Neural cell (in vitro differentiated cells): ENCODE data around the gene ATP1A1. TPM values are rescaled to one million over a fixed set of nuclear protein-coding genes. Genes with fewer than 3 reads are reported as not detected.

Source experiments
- H2AFZ ChIP-seq: fragments of 200-600, 300-800 bp; sonication (generic), shearing (Covaris generic); 2 replicates; pipeline ENCODE4 v1.6.0; 2014; ENCODE audit warnings: low read depth, mild to moderate bottlenecking, antibody characterized with exemption, low read length, moderate library complexity
- H3F3A ChIP-seq: fragments of 200-600 bp; shearing (Covaris generic); 2 replicates; pipeline ENCODE4 v1.6.1; 2016; ENCODE audit warnings: mild to moderate bottlenecking, moderate library complexity, mixed read lengths, antibody characterized with exemption, low read length; ENCODE audit not compliant: insufficient read depth, poor library complexity, severe bottlenecking
- H3K27ac ChIP-seq: fragments of 200-600, 300-800 bp; sonication (generic), shearing (Covaris generic); 2 replicates; pipeline ENCODE4 v1.5.1; 2014; ENCODE audit warnings: mild to moderate bottlenecking, low read length, moderate library complexity
- H3K27me3 ChIP-seq: fragments of 300-800, 200-600 bp; sonication (generic), shearing (Covaris generic); 2 replicates; pipeline ENCODE4 v1.6.0; 2014; ENCODE audit warnings: mild to moderate bottlenecking, low read depth, low read length, moderate library complexity; ENCODE audit not compliant: insufficient read depth
- H3K36me3 ChIP-seq: fragments of 300-800, 200-600 bp; sonication (generic), shearing (Covaris generic); 2 replicates; pipeline ENCODE4 v1.5.1; 2014; ENCODE audit warnings: mild to moderate bottlenecking, antibody characterized with exemption, low read length, moderate library complexity; ENCODE audit not compliant: insufficient read depth
- H3K4me2 ChIP-seq: fragments of 300-800, 200-600 bp; sonication (generic), shearing (Covaris generic); 2 replicates; pipeline ENCODE4 v1.6.0; 2014; ENCODE audit warnings: mild to moderate bottlenecking, low read length
- H3K4me3 ChIP-seq: fragments of 300-800, 200-600 bp; sonication (generic), shearing (Covaris generic); 2 replicates; pipeline ENCODE4 v1.5.1; 2014; ENCODE audit warnings: mild to moderate bottlenecking, low read length, moderate library complexity
- H3K79me2 ChIP-seq: fragments of 200-600 bp; shearing (Covaris generic); replicated peaks from 2 replicates; pipeline ENCODE4 v1.6.0; 2014; ENCODE audit warnings: mild to moderate bottlenecking, low read length, moderate library complexity; ENCODE audit not compliant: insufficient read depth
- H3K9ac ChIP-seq: fragments of 300-800, 200-600 bp; sonication (generic), shearing (Covaris generic); 2 replicates; pipeline ENCODE4 v1.6.1; 2016; ENCODE audit warnings: mild to moderate bottlenecking, low read length, mixed read lengths
- H3K9me2 ChIP-seq: fragments of 200-600 bp; shearing (Covaris generic); 2 replicates; pipeline ENCODE4 v1.6.1; 2016; ENCODE audit warnings: mild to moderate bottlenecking, low read length, mixed read lengths; ENCODE audit not compliant: insufficient read depth
- H3K9me3 ChIP-seq: fragments of 200-600, 300-800 bp; sonication (generic), shearing (Covaris generic); 2 replicates; pipeline ENCODE4 v1.6.1; 2016; ENCODE audit warnings: mild to moderate bottlenecking, mixed run types, low read length, moderate library complexity, mixed read lengths
- H4K20me1 ChIP-seq: fragments of 200-600 bp; shearing (Covaris generic); 2 replicates; pipeline ENCODE4 v1.6.1; 2016; ENCODE audit warnings: mild to moderate bottlenecking, mixed run types; ENCODE audit not compliant: insufficient read depth
- CTCF ChIP-seq: fragments of 450-650 bp; IDR thresholded peaks from 2 replicates; pipeline ENCODE4 v1.5.1; 2014; ENCODE audit warnings: antibody characterized with exemption, mild to moderate bottlenecking, moderate library complexity; ENCODE audit not compliant: poor library complexity, severe bottlenecking
- EP300 ChIP-seq: fragments of 450-650 bp; conservative IDR thresholded peaks from 2 replicates; pipeline ENCODE4 v1.6.1; 2014; ENCODE audit warnings: antibody characterized with exemption, mild to moderate bottlenecking, moderate library complexity; ENCODE audit not compliant: poor library complexity, severe bottlenecking
- EZH2 ChIP-seq: fragments of 200-600, 300-800 bp; shearing (Covaris generic), sonication (generic); IDR thresholded peaks from 2 replicates; pipeline ENCODE4 v1.6.1; 2014; ENCODE audit warnings: antibody characterized with exemption, low read length, borderline replicate concordance, mild to moderate bottlenecking; ENCODE audit not compliant: insufficient read depth, poor library complexity, severe bottlenecking
- MXI1 ChIP-seq: fragments of 450-650 bp; conservative IDR thresholded peaks from 2 replicates; pipeline ENCODE4 v1.6.1; 2014; ENCODE audit warnings: antibody characterized with exemption, mild to moderate bottlenecking; ENCODE audit not compliant: poor library complexity, severe bottlenecking
- POLR2AphosphoS5 ChIP-seq: IDR thresholded peaks from 2 replicates; pipeline ENCODE4 v1.6.1; 2012
- RAD21 ChIP-seq: fragments of 450-650 bp; conservative IDR thresholded peaks from 2 replicates; pipeline ENCODE4 v1.6.1; 2014; ENCODE audit warnings: antibody characterized with exemption, mild to moderate bottlenecking, moderate library complexity
- SMC3 ChIP-seq: fragments of 450-650 bp; conservative IDR thresholded peaks from 2 replicates; pipeline ENCODE4 v1.6.1; 2014; ENCODE audit warnings: antibody characterized with exemption, mild to moderate bottlenecking, moderate library complexity; ENCODE audit not compliant: poor library complexity
- TAF1 ChIP-seq: IDR thresholded peaks from 2 replicates; pipeline ENCODE4 v1.6.1; 2012; ENCODE audit warnings: low read depth
- polyA plus RNA-seq: library from polyadenylated mRNA; depleted of rRNA; stranded (reverse); fragments of >200 nt; gene quantifications from 2 replicates; pipeline ENCODE4 v1.2.3, GENCODE V29; 2014
- TF ChIP-seq, protein P1 (sequence below): IDR thresholded peaks from 2 replicates; pipeline ENCODE4 v1.6.1; 2012; ENCODE audit warnings: borderline replicate concordance

Gene ATP1A1
- polyA plus RNA-seq, 1 donor from 2014 or later, result 44.2 TPM

GRCh38 chr1:116412898-116413297 is 39.9 kb downstream of the ATP1A1 start:
- Histone ChIP-seq H3K79me2 (no peaks in the 10 kb centered on the region), H3K36me3 (no peaks in the 10 kb centered on the region), H3K9me3 (no peaks in the 10 kb centered on the region), H3K4me3 (no peak overlapping the region), H3K27me3 (no peaks in the 10 kb centered on the region), H2AFZ (no peak overlapping the region), H3K4me2 (no peak overlapping the region), H4K20me1 (no peaks in the 10 kb centered on the region), H3K27ac (no peak overlapping the region), H3F3A (no peaks in the 10 kb centered on the region), H3K9me2 (no peaks in the 10 kb centered on the region), H3K9ac (no peak overlapping the region)
- TF ChIP-seq EZH2 (no peak), SMC3 (no peak), CTCF (no peak), EP300 (no peak), MXI1 (no peak), TAF1 (no peak)
- TF ChIP-seq, protein P1, sequence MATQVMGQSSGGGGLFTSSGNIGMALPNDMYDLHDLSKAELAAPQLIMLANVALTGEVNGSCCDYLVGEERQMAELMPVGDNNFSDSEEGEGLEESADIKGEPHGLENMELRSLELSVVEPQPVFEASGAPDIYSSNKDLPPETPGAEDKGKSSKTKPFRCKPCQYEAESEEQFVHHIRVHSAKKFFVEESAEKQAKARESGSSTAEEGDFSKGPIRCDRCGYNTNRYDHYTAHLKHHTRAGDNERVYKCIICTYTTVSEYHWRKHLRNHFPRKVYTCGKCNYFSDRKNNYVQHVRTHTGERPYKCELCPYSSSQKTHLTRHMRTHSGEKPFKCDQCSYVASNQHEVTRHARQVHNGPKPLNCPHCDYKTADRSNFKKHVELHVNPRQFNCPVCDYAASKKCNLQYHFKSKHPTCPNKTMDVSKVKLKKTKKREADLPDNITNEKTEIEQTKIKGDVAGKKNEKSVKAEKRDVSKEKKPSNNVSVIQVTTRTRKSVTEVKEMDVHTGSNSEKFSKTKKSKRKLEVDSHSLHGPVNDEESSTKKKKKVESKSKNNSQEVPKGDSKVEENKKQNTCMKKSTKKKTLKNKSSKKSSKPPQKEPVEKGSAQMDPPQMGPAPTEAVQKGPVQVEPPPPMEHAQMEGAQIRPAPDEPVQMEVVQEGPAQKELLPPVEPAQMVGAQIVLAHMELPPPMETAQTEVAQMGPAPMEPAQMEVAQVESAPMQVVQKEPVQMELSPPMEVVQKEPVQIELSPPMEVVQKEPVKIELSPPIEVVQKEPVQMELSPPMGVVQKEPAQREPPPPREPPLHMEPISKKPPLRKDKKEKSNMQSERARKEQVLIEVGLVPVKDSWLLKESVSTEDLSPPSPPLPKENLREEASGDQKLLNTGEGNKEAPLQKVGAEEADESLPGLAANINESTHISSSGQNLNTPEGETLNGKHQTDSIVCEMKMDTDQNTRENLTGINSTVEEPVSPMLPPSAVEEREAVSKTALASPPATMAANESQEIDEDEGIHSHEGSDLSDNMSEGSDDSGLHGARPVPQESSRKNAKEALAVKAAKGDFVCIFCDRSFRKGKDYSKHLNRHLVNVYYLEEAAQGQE, result no peak

DNA sequence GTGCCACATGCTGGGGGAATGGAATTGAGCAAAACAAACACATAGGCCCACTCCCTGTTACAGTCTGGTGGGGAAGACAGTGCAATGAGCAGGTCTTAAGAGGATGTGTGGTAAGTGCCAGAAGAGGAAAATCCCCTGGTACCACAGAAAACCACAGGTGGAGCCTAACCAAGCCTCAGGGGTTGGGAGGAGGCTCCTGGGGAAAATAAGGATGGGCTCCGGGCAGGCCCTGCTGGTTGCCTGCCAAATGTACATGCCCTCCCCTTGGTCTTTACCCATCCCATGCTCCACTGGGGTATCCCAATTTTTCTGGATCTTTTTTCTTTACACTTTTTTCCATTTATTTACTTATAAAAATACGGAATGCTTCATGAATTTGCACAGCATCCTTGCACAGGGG is 40.4 kb downstream of the ATP1A1 start:
- Histone ChIP-seq H3K4me2 (no peak overlapping the region), H3K79me2 (no peaks in the 10 kb centered on the region), H4K20me1 (no peaks in the 10 kb centered on the region), H2AFZ (no peak overlapping the region), H3K36me3 (no peaks in the 10 kb centered on the region), H3K9ac (no peak overlapping the region), H3K4me3 (no peak overlapping the region), H3F3A (no peaks in the 10 kb centered on the region), H3K27ac (no peak overlapping the region), H3K9me3 (no peaks in the 10 kb centered on the region), H3K27me3 (no peaks in the 10 kb centered on the region), H3K9me2 (no peaks in the 10 kb centered on the region)
- TF ChIP-seq, protein P1, result no peak
- TF ChIP-seq EP300, result no peak
- TF ChIP-seq CTCF, result no peak
- TF ChIP-seq TAF1, result no peak
- no peak for TF ChIP-seq SMC3
- TF ChIP-seq EZH2, result no peak
- no peak for TF ChIP-seq MXI1
- no peak for TF ChIP-seq RAD21
- no peak for TF ChIP-seq POLR2AphosphoS5
